GM12801 (cell line): ENCODE measurements around the gene TCEA3.

Source experiments
- TF ChIP-seq, protein P1 (sequence below): IDR thresholded peaks from one replicate; pipeline ENCODE4 v1.5.1; 2011; ENCODE audit warnings: control low read depth; ENCODE audit not compliant: insufficient read length; ENCODE audit errors: extremely low read depth

Gene TCEA3

DNA sequence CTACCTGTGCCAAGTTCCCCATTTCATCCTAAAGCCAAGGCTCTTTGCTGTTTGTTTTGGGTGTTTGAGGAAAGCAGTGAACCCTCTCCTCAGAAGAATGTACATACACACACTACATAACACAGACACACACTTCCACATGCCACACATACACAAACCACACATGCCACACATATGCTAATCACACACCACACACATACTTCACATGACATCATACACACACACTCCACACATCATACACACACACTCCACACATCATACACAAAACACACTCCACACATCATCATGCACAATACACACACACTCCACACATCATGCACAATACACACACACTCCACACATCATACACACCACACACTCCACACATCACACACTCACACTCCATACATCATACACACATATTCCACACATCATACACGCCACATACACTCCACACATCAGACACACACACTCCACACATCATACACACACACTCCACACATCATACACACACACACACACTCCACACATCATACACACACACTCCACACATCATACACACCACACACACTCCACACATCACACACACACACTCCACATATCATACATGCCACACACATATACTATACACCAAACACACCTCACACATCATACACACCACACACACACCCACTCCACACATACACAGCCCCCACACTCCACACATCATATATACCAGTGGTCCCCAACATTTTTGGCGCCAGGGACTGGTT, 32.3 kb downstream of the TCEA3 start:
- TF ChIP-seq, protein P1, sequence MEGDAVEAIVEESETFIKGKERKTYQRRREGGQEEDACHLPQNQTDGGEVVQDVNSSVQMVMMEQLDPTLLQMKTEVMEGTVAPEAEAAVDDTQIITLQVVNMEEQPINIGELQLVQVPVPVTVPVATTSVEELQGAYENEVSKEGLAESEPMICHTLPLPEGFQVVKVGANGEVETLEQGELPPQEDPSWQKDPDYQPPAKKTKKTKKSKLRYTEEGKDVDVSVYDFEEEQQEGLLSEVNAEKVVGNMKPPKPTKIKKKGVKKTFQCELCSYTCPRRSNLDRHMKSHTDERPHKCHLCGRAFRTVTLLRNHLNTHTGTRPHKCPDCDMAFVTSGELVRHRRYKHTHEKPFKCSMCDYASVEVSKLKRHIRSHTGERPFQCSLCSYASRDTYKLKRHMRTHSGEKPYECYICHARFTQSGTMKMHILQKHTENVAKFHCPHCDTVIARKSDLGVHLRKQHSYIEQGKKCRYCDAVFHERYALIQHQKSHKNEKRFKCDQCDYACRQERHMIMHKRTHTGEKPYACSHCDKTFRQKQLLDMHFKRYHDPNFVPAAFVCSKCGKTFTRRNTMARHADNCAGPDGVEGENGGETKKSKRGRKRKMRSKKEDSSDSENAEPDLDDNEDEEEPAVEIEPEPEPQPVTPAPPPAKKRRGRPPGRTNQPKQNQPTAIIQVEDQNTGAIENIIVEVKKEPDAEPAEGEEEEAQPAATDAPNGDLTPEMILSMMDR: no peak

DNA sequence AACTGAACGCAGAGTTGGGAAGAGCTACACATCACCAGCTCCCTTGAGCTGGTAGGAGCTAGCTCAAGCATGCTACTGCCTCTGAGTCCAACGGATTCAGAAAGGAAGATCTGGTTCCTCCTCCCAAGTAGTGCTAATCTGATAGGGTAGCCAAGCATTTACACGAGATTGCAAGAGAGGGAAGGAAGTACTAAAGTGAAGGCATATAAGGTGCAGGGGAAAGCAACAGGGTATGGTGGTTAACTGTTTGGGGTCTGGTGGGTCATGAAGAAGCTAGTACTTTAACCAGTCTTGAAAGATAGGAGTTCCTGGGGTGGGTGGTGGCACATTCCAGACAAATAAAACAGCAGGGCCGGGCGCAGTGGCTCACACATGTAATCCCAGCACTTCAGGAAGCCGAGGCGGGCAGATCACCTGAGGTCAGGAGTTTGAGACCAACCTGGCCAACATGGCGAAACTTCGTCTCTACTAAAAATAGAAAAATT, 34.7 kb downstream of the TCEA3 start:
- TF ChIP-seq, protein P1: no peak

DNA sequence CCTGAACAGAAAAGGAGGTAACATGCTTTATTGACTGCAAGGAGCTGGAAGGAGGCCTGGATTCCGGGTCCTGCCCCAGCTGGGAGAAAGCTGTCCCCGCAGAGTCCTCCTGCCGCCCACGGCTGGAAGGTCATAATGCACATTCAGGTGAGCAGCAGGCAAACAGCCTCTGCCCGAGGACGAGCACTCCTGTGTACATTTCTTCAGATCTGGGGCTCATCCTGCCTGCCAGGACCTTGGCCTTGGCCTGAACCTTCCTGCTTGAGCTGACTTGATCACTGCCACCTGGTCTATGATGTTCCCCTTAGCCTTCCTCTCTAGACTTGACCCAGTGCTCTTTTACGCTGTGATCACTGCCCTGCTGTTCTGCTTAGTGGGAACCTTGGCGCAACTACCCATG, 37.1 kb downstream of the TCEA3 start:
- TF ChIP-seq, protein P1: no peak

DNA sequence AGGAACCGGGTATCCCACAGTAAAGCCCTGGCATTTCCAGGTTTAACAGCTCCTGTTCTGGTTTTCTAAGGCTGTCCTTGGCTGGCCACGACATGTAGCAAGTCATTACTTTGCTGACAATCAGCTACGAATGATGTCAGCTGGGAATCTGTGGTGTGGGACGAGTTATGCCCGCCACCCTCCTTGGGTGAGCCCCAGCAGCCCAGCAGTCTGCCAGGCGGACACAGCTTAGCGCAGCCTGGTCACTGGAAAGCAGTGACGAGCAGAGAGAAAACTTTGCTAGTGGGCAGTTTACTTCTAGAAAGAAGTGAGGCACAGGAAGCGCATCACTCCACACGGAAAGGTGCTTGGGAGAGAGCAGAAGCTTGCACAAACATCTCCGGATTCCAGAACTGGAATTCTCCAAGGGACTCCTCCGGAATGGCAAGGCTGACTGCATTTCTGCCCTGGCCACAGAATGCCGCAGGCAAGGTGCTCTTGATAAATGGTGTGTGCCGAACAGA, 39.4 kb downstream of the TCEA3 start:
- TF ChIP-seq, protein P1: no peak

DNA sequence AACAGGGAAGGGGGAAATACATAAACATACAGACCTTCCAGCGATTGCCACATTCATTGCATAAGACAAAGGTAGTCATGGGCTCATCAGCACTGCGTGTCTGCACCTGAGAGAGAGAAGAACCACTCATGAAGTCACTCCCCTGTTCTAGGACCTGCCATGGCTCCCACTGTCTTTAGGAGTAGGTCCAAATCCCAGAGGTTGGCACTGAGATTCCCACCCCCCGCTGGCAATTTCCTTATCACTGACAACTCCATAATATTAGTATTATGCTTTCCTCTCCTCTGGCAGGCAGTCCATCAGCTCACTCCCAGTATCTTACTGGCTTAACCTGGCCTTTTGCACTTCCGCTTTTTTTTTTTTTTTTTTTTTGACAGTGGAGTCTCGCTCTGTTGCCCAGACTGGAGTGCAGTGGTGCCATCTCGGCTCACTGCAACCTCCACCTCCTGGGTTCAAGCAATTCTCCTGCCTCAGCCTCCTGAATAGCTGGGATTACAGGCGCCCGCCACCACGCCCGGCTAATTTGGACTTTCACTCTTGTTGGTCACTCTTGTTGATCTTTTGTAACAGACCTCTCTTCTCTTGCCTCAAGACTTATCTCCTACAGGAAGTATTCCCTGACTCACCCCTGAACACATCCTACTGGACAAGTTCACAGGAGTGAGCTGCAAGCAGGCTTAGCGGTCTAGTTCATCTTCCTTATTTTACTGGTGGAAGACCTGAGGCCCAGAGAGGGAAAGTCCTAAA, 40.1 kb downstream of the TCEA3 start:
- TF ChIP-seq, protein P1: no peak

DNA sequence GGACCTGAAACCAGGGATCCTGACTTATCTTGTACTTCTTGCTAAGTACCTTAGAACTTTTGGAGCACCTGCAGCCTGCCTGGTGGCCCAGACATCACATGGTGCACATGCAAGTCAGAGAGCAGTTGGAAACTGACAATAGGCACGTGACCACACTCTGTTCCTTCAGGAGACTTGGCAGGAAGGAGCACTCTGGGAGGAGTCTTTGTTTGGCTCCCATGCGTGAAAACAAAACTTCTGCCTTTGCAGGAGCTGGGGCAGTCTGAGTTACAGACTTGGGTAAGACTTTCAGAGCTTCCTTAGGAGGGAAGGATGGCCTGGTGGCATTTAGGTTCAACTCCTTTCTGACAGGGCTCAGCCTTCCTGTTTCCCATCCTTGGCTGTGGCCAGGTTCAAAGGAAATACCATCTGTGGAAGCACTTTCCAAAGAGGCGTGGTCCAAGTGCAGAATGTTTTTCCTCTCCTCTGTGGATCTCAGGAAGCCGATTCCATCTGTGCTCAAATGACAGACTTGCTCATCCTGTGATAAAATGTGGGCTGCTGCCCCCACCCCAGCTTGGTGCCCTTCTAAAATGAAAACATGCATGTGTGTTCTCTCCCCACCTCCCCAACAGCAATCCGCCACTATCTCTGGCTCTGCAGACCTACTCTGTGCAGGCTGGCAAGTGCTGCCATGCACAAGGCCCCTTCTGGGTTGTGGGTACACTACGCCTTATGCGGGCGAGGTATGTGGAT, 40.8 kb downstream of the TCEA3 start:
- TF ChIP-seq, protein P1: no peak
